K562 (cell line): Measurements from ENCODE around the gene RASSF10. TPM values are rescaled to one million over a fixed set of nuclear protein-coding genes. Genes with fewer than 3 reads are reported as not detected.

Experiments used
- ATAC-seq: fragments of 200-7000 bp; cut with Tn5 transposase; 3 replicates; pipeline ENCODE4 v1.9.1; 2020; ENCODE audit warnings: moderate library complexity
- BruUV-seq: library from RNA; stranded (reverse); fragments of 400-500 nt; replicated peaks from 2 replicates; lab custom pipeline; 2021; lab: Mats Ljungman, UMichigan
- CTCF ChIA-PET: fragments of 300-600 bp; formaldehyde crosslinking; extraction: SDS; loops from one replicate; lab custom pipeline; 2021; ENCODE audit warnings: low intra/inter-chr PET ratio; lab: Yijun Ruan, JAX
- POLR2A ChIA-PET: fragments of 300-600, 350-650 bp; sonication (Branson Sonifier 250); formaldehyde crosslinking; extraction: SDS; loops from one replicate; lab custom pipeline; 2021; ENCODE audit warnings: antibody characterized with exemption, inconsistent platforms; lab: Yijun Ruan, JAX
- DNase-seq, 4 experiments: peaks; one replicate each; pipeline versions ENCODE4 v3.0.0 to v3.0.0-alpha.2; 2011 to 2018; ENCODE audit warnings: low spot score in 3 of 4, mixed read lengths in 3 of 4; ENCODE audit errors: extremely low read depth in 1 of 4
- FAIRE-seq: peaks from 2 replicates; lab custom pipeline; 2011; peaks lifted over from hg19 to GRCh38; lab: Jason Lieb, UNC
- H2AFZ ChIP-seq: 2 replicates; pipeline ENCODE4 v1.6.0; 2011; ENCODE audit warnings: low read depth, low read length, control low read depth, inconsistent platforms
- H3K27ac ChIP-seq: fragments of 200-600 bp; 3 replicates; pipeline ENCODE4 v1.8.0; 2011; ENCODE audit warnings: low read depth, mild to moderate bottlenecking, control low read depth, inconsistent platforms, low read length, moderate library complexity, mixed read lengths; ENCODE audit errors: extremely low read depth
- H3K27me3 ChIP-seq, 2 experiments: fragments of 300-600 bp in 1 of 2; 2 replicates in 1 of 2; 3 replicates in 1 of 2; pipeline versions ENCODE4 v1.6.0 to v1.8.0; 2011; ENCODE audit warnings: inconsistent platforms in 2 of 2, low read length in 2 of 2, mild to moderate bottlenecking in 1 of 2, mixed read lengths in 1 of 2, moderate library complexity in 1 of 2; ENCODE audit not compliant: control insufficient read depth in 2 of 2, insufficient read depth in 2 of 2
- H3K36me3 ChIP-seq: fragments of 300-600 bp; 3 replicates; pipeline ENCODE4 v1.8.0; 2011; ENCODE audit warnings: mild to moderate bottlenecking, low read length, inconsistent platforms; ENCODE audit not compliant: control insufficient read depth, insufficient read depth
- H3K4me1 ChIP-seq, 2 experiments: fragments of 200-600 bp in 1 of 2; replicated peaks in 1 of 2; 2 replicates in 1 of 2; 3 replicates in 1 of 2; pipeline versions ENCODE4 v1.5.1 to v1.8.0; 2011; ENCODE audit warnings: inconsistent platforms in 2 of 2, low read length in 2 of 2, mild to moderate bottlenecking in 1 of 2, mixed read lengths in 1 of 2, moderate library complexity in 1 of 2; ENCODE audit not compliant: control insufficient read depth in 2 of 2, insufficient read depth in 2 of 2
- H3K4me2 ChIP-seq: 2 replicates; pipeline ENCODE4 v1.6.1; 2011; ENCODE audit warnings: low read length, control low read depth, inconsistent platforms, mixed read lengths; ENCODE audit not compliant: insufficient read depth
- H3K4me3 ChIP-seq: fragments of 200-600 bp; sonication (generic), shearing (Covaris generic); 2 replicates; pipeline ENCODE4 v1.5.1; 2016; ENCODE audit warnings: control low read depth, inconsistent platforms
- H3K79me2 ChIP-seq: fragments of 200-600 bp; 3 replicates; pipeline ENCODE4 v1.8.0; 2011; ENCODE audit warnings: low read length, inconsistent platforms; ENCODE audit not compliant: control insufficient read depth, insufficient read depth
- H3K9ac ChIP-seq, 2 experiments: 2 replicates each; pipeline versions ENCODE4 v1.6.0 to v1.6.1; 2011; ENCODE audit warnings: low read depth in 2 of 2, low read length in 2 of 2, control low read depth in 1 of 2, inconsistent platforms in 1 of 2, mild to moderate bottlenecking in 1 of 2, mixed read lengths in 1 of 2; ENCODE audit not compliant: insufficient read depth in 1 of 2
- H3K9me1 ChIP-seq: one replicate; pipeline ENCODE4 v1.6.0; 2011; ENCODE audit warnings: inconsistent platforms, mild to moderate bottlenecking, low read length, moderate library complexity; ENCODE audit not compliant: control insufficient read depth, insufficient read depth
- H3K9me3 ChIP-seq: replicated peaks from 2 replicates; pipeline ENCODE4 v1.5.1; 2011; ENCODE audit warnings: low read depth, low read length, inconsistent platforms; ENCODE audit not compliant: control insufficient read depth, insufficient read depth
- H4K20me1 ChIP-seq: replicated peaks from 2 replicates; pipeline ENCODE4 v1.6.1; 2011; ENCODE audit warnings: low read length, inconsistent platforms, mixed read lengths; ENCODE audit not compliant: control insufficient read depth, insufficient read depth
- CC2D1A ChIP-seq: fragments of 450-650 bp; IDR thresholded peaks from 2 replicates; pipeline ENCODE4 v1.6.1; 2017; ENCODE audit warnings: mild to moderate bottlenecking
- DACH1 ChIP-seq: fragments of 450-650 bp; IDR thresholded peaks from 2 replicates; pipeline ENCODE4 v1.6.1; 2018; ENCODE audit not compliant: partially characterized antibody
- GABPB2 ChIP-seq: fragments of 250-450 bp; sonication (Bioruptor Pico); conservative IDR thresholded peaks from 2 replicates; pipeline ENCODE4 v1.5.1; 2021; ENCODE audit warnings: mild to moderate bottlenecking
- GTF2A2 ChIP-seq: IDR thresholded peaks from 2 replicates; pipeline ENCODE4 v1.6.1; 2016; ENCODE audit warnings: mild to moderate bottlenecking, missing genetic modification characterization, missing compliant biosample characterization
- HBP1 ChIP-seq: fragments of 450-650 bp; formaldehyde crosslinking; IDR thresholded peaks from 2 replicates; pipeline ENCODE4 v1.4.0; 2022; ENCODE audit warnings: missing genetic modification characterization
- RBM17 ChIP-seq: fragments of 200-400 bp; formaldehyde crosslinking; IDR thresholded peaks from 2 replicates; pipeline ENCODE4 v1.6.1; 2017; ENCODE audit warnings: low read depth, mild to moderate bottlenecking, low read length, borderline replicate concordance
- TAF15 ChIP-seq: fragments of 200-400 bp; formaldehyde crosslinking; IDR thresholded peaks from 2 replicates; pipeline ENCODE4 v1.6.1; 2017; ENCODE audit warnings: mild to moderate bottlenecking, low read depth, low read length, moderate library complexity
- TCF3 ChIP-seq: sonication (generic); formaldehyde crosslinking; IDR thresholded peaks from 2 replicates; pipeline ENCODE4 v1.4.0; 2020; ENCODE audit warnings: mild to moderate bottlenecking, missing genetic modification reagents
- YBX1 ChIP-seq: fragments of 450-650 bp; IDR thresholded peaks from 2 replicates; pipeline ENCODE4 v1.7.1; 2016; ENCODE audit warnings: mild to moderate bottlenecking
- ZFP91 ChIP-seq: sonication (generic); formaldehyde crosslinking; IDR thresholded peaks from 2 replicates; pipeline ENCODE4 v1.8.0; 2022; ENCODE audit warnings: mild to moderate bottlenecking, missing genetic modification reagents
- ZNF12 ChIP-seq: sonication (generic); formaldehyde crosslinking; IDR thresholded peaks from 2 replicates; pipeline ENCODE4 v1.4.0; 2020; ENCODE audit warnings: mild to moderate bottlenecking, missing genetic modification reagents
- ZNF584 ChIP-seq: fragments of 200-800 bp; sonication (Bioruptor generic); IDR thresholded peaks from 2 replicates; pipeline ENCODE4 v1.6.1; 2016; ENCODE audit warnings: low read depth, mild to moderate bottlenecking, missing genetic modification characterization, missing compliant biosample characterization
- ZNF830 ChIP-seq: fragments of 250-450 bp; sonication (Bioruptor Pico); IDR thresholded peaks from 2 replicates; pipeline ENCODE4 v1.5.0; 2021; ENCODE audit warnings: mild to moderate bottlenecking
- WGBS: fragments of 100-300 bp; shearing (Covaris generic); methylation state at CpG from one replicate; pipeline ENCODE4 v1.1.6; 2016; ENCODE audit warnings: low coverage, mixed read lengths; ENCODE audit not compliant: insufficient coverage; ENCODE audit errors: missing lambda C conversion rate; 5-methylcytosine and 5-hydroxymethylcytosine counted together
- in situ Hi-C: fragments of 300-500 bp; cut with MboI; formaldehyde crosslinking; loops from 4 replicates; pipeline ENCODE4 v1.15.0; 2018; ENCODE audit warnings: inconsistent platforms, mixed read lengths
- intact Hi-C: fragments of 100-400 bp; cut with micrococcal nuclease; formaldehyde crosslinking; loops from 2 replicates; pipeline ENCODE4 v1.14.2; 2022
- polyA plus RNA-seq, 8 experiments: library from polyadenylated mRNA; depleted of rRNA in 4 of 8; stranded (reverse) in 5 of 8; unstranded in 3 of 8; fragments of >200 nt; fragmentation: Nextera tagmentation in 2 of 8; fragmentation: Illumina TruSeq in 1 of 8; extraction: Ambion mirVana in 2 of 8; extraction: Trizol in 1 of 8; gene quantifications; 2 replicates each; pipeline versions ENCODE4 v1.2.1 to v1.2.3, GENCODE V29; 2011 to 2014; ENCODE audit warnings: inconsistent platforms in 1 of 8, missing spikeins in 1 of 8
- total RNA-seq, 7 experiments: library from RNA; depleted of rRNA in 6 of 7; stranded (reverse); fragments of >200 nt in 6 of 7; fragmentation: Illumina TruSeq in 2 of 7; extraction: Trizol in 2 of 7; gene quantifications; 2 replicates each; pipeline versions ENCODE4 v1.2.1 to v1.2.3, GENCODE V29; 2011 to 2021; ENCODE audit warnings: low replicate concordance in 1 of 7

Gene RASSF10
- total and polyA plus RNA-seq, 9 of the 15 experiments (the other 6 are each of a cell fraction or from before 2014, with no cell fraction given) = not detected

GRCh38 chr11:13023423-13023822, 14.3 kb downstream of the RASSF10 start:
- Histone ChIP-seq H3K9me3 (no peaks in the 10 kb centered on the region), H3K4me1 (no peaks in the 10 kb centered on the region), H3K79me2 (no peaks in the 10 kb centered on the region), H3K9ac (no peak overlapping the region), H4K20me1 (no peaks in the 10 kb centered on the region), H3K9me1 (no peaks in the 10 kb centered on the region), H2AFZ (no peak overlapping the region), H3K4me2 (no peak overlapping the region), H3K27ac (no peak overlapping the region), H3K27me3 (peaks cover 8 to 22% of the 10 kb centered on the region in 2 experiments), H3K4me3 (no peak overlapping the region), H3K36me3 (no peaks in the 10 kb centered on the region)
- DNase-seq = no peak
- ChIA-PET POLR2A (interaction anchor here (1.7 kb wide), 1 partner anchor 35 kb away, joined by 7 read pairs; no protein-coding TSS in a partner anchor), CTCF (no interaction called here)
- TF ChIP-seq ZNF12 (CRISPR knock-in tag) (no peak), RBM17 (no peak), DACH1 (no peak), HBP1 (CRISPR knock-in tag) (no peak), CC2D1A (no peak), GABPB2 (CRISPR knock-in tag) (no peak), TAF15 (no peak), ZFP91 (no peak), YBX1 (no peak), ZNF584 (no peak), ZNF830 (CRISPR knock-in tag) (no peak), TCF3 (CRISPR knock-in tag) (no peak), GTF2A2 (tag) (no peak)
- no peak for ATAC-seq
- in situ Hi-C loops (no loop called here), intact Hi-C loops (no loop called here)
- BruUV-seq = no TSS peak
- WGBS = 3% methylated on average over 5 of the region's 5 CpGs
- no peak for FAIRE-seq
